Left lobe of liver (tissue), 2 donors: Measurements from ENCODE around the gene OR5H1. TPM values are rescaled to one million over a fixed set of nuclear protein-coding genes. Genes with fewer than 3 reads are reported as not detected.
"Not testable (repeated sequence)": the region's sequence is repeated elsewhere in the genome, so short reads cannot be mapped to it uniquely, and the experiment has no call there.

Source experiments
- ATAC-seq: fragments of 200-7000 bp; cut with Tn5 transposase; one replicate; pipeline ENCODE4 v1.9.1; 2020; ENCODE audit warnings: mild to moderate bottlenecking, moderate library complexity
- DNase-seq: peaks from one replicate; pipeline ENCODE4 v3.0.0-alpha.2; 2020; ENCODE audit warnings: low spot score
- total RNA-seq: library from RNA; stranded (reverse); gene quantifications from one replicate; pipeline ENCODE4 v1.2.1, GENCODE V29; 2021
- donor health status: DM: no; HTN: no; CAD: no; lungs with moderate emphysema.
- donor health status: DM: no; HTN: yes; CAD: no.

The OR5H1 gene
- not detected for total RNA-seq

DNA sequence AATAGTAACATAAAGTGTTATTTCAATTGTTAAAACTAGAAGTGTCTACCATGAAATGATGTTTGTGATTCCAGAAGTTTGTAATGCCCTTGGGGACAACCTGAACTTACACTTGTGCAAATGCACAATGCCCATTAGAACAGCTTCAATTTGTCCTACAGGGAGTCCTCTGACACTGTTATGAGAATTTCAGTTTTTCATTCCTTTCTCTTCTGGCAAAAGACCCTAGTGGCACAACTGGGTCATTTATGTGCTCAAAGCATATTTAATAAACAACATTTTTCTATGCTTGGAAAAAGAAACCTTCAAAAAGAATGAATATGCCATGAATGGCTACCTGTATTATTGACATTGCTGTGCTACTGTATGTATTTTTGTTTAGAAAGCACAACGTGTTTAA lies at the start of gene OR5H1:
TSS of gene OR5H1 (plus strand) at position 301 of the 400 bp plus-strand sequence. CDS start 1,977 bp downstream, outside the sequence.
- no peak for DNase-seq
- ATAC-seq: no peak

DNA sequence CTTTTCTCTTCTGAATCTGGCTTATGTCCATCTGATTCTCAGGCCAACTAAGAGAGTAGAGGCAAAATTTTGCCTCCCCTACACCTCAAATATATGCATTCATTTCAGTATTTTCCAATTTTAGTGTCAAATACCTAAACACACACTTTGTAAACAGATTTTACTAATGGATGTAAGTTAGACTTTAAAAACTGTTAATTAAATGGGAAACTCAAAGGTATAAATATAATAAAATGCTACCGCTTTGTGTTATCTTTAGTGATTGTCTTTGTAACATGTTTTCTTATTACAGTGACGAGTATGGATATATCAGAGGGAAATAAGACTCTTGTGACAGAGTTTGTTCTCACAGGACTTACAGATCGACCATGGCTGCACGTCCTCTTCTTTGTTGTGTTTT lies 43.6 kb upstream of the OR5H1 start, which contains the start of gene OR5AC2:
TSS of gene OR5AC2 (plus strand) at position 301 of the 400 bp plus-strand sequence. CDS start at position 301, 0 bp downstream.
- DNase-seq (no peak), ATAC-seq (no peak)

DNA sequence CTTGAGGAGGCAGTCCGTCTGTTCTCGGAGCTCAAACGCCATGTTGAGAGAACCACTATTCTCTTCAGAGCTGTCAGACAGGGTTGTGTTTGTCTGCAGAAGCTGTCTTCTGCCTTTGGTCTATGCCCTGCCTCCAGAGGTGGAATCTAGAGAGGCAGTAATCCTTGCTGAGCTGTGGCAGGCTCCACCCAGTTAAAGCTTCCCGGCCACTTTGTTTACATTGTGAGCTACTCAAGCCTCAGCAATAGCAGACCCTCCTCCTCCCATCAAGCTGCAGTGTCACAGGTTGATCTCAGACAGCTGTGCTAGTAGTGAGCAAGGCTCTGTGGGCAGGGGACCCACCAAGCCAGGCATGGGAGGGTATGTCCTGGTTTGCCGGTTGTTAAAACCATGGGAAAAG lies 34.6 kb upstream of the OR5H1 start:
- no peak for ATAC-seq

DNA sequence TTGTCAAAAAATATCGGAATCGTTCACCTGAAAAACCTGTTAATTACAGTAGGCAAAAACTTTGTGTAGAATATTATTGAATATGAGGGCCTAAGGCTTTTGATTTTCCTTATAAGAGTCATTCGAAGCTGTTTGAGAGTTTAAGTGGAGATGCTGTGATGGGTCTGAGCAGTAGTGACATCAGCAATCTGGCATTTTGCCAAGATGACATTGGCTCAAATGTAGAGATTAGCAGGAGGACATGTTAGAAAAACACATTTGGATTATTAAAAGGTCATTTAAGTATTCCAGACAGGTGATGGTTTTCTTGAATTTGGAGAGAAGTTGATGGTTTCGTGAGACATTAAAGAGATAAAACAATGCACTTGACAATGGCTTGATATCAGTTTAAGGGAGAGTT lies 30.7 kb upstream of the OR5H1 start:
- DNase-seq (no peak), ATAC-seq (no peak)

More for the DNA sequence above, 34.6 kb upstream of the OR5H1 start:
- DNase-seq: no peak

DNA sequence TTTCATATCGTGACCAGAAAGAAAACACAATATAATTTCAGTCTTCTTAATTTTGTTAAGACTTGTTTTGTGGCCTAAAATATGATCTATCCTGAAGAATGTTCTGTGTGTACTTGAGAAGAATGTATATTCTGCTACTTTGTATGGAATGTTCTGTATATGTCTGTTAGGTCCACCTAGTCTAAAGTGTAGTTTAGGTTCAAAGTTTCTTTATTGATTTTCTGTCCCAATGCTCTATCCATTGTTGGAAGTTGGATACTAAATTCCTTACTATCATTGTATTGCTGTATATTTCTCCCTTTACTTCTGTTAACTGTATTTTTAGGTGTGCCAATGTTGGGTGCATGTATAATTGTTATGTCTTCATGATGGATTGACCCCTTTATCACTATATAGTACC lies 22.4 kb upstream of the OR5H1 start:
- DNase-seq (no peak), ATAC-seq (no peak)

DNA sequence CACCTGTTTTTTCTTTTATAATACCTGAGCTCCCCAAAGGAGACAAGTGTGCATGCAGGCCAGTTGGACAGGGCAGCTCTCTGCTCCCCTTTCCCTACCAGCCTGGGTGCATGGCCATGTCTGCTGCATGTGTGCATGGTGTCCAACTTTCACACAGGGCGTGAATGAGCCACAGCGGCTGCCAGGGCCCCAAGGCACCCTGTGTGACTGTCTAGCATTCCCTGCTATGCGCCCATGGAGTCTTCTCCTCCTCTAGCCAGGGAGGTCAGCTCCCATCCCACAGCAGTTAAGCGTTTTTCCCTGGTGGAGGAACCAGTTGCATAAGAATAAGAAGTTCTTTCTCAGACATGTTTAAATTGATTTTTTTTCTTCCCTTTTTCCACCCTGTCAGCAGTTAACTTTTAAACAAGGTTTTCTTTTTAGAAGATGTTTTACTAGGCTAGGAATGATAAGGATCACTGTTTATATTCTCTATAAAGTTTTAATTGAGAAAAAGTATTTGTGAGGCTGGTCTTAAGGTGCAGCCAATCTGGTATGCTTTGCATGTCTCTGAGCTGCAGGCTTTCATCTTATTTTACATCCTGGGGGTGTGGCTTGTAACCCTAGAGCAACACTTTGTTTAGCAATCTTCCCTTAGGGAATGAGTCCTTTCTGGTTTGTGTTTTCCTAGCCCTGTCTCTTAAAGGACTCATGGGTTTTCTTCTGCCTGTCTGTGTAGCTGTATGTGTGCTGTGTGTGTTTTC lies 20.5 kb upstream of the OR5H1 start:
- no peak for ATAC-seq
- no peak for DNase-seq

DNA sequence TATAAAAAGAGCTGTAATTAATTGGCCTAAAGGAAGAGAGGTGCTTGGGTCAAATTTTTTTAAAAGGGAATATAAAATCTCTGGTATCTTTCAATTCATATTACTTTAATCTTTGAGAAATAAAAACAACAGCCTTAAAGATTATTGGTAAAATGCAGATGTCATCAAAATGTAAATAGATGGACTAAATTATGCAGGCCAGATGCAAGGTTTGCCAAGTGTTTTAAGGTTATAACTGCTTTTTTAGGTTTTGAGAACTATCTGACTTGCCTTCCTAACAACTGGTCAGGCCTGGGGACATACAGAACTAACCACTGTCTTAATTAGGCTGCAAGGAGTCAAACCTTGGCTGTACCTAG lies 20.0 kb upstream of the OR5H1 start:
- ATAC-seq: no peak
- DNase-seq: no peak

DNA sequence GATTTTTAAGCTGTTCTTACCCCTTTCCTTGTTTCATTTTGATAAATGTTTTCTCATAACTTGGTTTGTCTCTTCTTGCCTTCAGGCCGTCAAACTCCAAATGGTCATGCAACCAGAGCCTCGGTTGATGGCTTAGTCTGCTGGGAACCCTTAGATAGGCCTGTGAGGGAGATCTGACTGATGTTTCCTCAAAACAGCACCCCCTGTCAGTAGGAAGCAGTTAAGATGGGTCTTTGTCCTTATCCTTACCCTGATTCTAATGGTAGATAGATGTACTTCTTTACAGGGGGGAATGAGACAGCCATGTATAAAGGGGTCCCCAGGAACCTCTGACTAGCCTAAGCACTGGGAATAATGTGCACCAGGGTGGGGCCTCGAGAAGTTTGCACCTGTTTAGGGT lies 16.3 kb upstream of the OR5H1 start:
- no peak for ATAC-seq

DNA sequence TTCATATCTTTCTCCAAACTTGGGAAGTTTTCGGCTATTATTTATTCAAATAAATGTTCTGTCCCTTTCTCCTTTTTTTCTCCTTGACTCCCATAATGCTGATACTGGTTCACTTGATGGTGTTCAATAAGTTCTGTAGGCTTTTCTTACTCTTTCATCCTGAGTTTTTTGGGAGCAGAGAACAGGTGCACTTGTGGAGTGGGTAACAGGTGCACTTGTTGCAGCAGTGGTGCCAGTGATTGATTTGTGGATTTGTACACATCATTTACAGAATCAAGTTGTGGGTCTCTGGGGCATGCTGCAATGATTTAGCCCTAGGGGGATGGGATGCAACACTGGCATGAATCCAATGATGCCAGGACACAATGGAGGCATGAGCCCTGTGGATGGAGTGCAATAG lies 14.8 kb upstream of the OR5H1 start:
- DNase-seq: no peak
- ATAC-seq: no peak

More for the DNA sequence above, 16.3 kb upstream of the OR5H1 start:
- no peak for DNase-seq

DNA sequence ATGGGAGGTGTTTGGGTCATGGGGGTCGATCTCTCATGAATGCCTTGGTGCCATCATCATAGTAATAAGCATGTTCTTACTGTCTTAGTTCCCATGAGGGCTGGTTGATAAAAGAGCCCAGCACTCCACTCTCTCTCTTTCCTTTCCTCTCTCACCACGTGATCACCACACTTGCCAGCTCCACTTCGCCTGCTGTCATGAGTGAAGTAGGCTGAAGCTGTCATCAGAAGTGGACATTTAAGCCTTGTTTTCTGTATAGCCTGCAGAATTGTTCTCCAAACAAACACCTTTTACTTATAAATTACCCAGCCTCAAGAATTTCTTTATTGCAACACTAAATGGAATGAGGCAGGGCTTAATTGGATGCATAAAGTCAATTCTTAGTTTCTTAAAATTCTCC lies 6.1 kb downstream of the OR5H1 start:
- no peak for DNase-seq

DNA sequence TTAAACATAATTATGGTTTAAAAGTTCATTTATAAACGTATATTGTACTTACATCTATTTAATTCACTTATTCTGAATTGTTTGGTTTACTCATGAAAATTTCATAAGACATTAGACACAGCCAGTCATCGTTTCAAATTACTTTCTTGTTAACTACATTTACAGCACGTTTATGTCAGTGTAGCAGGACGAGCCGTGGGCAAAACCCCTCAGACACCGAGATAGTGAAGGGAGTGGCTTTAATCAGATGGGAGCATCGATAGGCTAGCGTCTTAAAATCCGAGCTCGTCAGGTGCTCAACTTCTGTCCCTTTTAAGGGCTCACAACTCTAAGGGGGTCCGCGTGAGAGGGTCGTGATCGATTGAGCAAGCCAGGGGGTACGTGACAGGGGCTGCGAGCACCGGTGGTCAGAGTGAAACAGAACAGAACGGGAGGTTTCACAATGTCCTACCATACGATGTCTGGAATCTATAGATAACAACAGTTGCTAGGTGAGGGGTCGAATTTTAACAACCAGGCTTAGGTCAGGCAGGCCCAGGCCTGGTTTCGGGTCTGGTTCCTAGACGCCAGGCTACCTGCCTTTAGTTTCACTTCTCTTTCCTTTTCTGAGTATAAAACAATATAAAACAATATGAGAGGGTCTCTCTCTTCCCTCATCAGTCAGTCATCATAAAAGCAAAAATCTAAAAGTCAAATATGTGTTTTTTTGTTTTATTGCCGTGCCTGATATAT lies 7.5 kb downstream of the OR5H1 start:
- DNase-seq, ATAC-seq: not testable (repeated sequence)

More for the DNA sequence above, 6.1 kb downstream of the OR5H1 start:
- ATAC-seq: no peak

DNA sequence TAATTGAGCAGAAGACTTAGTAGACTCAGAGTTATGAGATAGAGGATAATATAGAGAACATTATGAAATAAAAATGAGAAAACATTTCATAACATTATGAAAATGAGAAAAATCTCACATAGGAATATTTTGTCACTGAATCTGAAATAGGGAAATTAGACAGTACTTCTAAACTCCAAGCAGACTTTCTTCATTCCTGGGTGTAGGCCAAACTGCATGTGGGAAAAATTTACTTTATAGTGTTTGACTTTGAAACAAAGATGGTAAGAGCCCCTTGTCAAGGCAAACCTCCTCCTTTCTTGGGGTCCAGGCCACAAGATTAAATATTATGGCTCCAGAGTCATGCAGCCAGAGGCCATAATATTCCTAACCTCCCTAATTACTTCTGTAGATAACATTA lies 10.0 kb downstream of the OR5H1 start:
- DNase-seq (no peak), ATAC-seq (no peak)

DNA sequence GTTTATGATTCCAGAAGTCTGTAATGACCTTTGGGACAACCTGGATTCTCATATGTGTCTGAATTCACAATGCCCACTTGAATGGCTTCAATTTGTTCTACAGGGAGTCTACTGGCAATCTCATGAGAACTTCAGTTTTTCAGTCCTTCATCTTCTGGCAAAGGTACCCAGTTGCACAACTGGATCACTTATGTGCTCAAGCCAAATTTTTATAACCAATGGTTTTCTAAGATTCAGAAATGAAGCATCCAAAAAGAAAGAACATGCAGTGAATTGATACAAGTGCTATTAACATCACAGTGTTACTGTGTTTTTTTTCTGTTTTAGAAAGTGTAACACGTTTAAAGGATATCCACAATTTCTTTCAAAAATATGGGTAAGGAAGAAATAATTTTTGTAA lies 16.7 kb downstream of the OR5H1 start, which contains the start of gene OR5H14:
TSS of gene OR5H14 (plus strand) at position 301 of the 400 bp plus-strand sequence. CDS start 1,907 bp downstream, outside the sequence.
- no peak for ATAC-seq

DNA sequence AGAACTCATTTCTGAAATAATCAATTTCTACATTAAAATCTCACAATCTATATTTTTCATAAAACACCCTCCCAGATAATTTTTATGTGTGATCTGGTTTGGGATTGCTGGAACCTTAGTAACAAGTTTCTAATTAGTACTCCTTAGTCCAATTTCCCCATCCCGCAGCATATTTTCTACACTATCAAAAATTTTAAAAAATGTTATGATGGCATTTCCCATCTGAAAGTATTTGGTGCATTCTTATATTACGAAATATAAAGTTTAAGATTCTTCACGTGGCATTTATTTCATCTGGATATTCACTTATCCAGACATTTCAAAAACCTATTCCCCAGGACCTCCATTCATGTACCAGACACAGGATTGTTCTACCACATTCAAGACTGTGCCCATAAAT lies 18.2 kb downstream of the OR5H1 start:
- ATAC-seq (no peak), DNase-seq (no peak)

More for the DNA sequence above, 16.7 kb downstream of the OR5H1 start, which contains the start of gene OR5H14:
- DNase-seq: no peak

DNA sequence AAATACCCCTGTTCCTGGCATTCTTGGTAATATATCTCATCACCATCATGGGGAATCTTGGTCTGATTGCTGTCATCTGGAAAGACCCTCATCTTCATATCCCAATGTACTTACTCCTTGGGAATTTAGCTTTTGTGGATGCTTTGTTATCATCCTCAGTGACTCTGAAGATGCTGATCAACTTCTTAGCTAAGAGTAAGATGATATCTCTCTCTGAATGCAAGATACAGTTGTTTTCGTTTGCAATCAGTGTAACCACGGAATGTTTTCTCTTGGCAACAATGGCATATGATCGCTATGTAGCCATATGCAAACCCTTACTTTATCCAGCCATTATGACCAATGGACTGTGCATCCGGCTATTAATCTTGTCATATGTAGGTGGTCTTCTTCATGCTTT lies 18.9 kb downstream of the OR5H1 start:
- not testable (repeated sequence) for ATAC-seq, DNase-seq

DNA sequence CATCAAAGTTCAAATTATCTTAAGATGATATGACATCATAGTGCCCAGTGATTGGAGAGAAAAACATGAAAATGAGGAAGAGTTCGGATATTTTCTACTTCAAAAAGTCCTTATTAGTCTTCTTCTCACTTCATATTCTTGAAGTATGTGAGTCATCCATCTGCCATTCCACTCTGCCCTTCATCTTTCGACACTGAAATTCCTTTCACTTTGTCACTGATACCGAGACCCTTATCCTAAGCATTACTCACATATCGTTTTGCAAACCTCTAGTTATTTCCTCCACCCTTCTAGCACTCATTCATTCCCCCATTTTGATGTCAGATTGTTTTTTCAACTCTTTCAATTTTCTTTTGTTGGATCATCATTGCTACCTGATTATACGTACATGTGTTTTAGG lies 20.7 kb downstream of the OR5H1 start:
- ATAC-seq: no peak
- no peak for DNase-seq

DNA sequence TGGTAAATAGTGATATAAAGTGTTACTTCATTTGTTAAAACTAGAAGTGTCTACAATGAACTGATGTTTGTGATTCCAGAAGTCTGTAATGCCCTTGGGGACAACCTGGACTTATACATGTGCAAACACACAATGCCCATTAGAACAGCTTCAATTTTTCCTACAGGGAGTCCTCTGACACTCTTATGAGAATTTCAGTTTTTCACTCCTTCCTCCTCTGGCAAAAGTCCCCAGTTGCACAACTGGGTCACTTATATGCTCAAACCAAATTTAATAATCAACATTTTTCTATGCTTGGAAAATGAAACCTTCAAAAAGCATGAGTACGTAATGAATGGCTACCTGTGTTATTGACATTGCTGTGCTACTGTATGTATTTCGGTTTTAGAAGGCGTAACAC lies 35.9 kb downstream of the OR5H1 start, which contains the start of gene OR5H15:
TSS of gene OR5H15 (plus strand) at position 301 of the 400 bp plus-strand sequence. CDS start 2,004 bp downstream, outside the sequence.
- ATAC-seq: no peak

DNA sequence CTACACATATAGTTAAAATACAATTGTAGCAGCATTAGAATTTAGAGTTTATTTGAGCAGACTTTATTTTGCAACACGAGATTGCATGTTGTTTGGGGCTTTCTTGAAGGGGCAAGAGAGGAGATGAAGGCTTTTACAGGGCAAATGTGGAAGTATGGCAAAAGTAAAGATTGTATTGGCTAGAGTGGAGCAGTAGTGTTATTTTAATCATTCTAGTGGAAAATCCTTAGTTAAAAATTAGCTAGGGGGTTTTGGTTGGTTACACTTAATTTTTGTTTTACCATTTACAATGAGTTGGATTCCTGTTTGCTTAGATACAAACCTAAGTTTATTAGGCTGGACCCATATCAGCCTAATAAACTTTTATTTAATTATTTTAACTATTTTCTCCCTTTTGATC lies 40.5 kb downstream of the OR5H1 start:
- ATAC-seq (no peak), DNase-seq (no peak)

More for the DNA sequence above, 35.9 kb downstream of the OR5H1 start, which contains the start of gene OR5H15:
- DNase-seq: no peak

DNA sequence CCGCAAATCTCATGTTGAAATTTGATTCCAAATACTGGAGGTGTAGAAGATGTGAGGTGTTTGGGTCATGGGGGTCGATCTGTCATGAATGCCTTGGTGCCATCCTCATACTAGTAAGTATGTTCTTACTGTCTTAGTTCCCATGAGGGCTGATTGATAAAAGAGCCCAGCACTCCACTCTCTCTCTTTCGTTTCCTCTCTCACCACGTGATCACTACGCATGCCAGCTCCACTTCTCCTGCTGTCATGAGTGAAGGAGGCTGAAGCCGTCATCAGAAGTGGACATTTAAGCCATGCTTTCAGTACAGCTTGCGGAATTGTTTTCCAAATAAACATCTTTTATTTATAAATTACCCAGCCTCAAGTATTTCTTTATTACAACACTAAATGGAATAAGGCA lies 42.1 kb downstream of the OR5H1 start:
- ATAC-seq: no peak
- no peak for DNase-seq

DNA sequence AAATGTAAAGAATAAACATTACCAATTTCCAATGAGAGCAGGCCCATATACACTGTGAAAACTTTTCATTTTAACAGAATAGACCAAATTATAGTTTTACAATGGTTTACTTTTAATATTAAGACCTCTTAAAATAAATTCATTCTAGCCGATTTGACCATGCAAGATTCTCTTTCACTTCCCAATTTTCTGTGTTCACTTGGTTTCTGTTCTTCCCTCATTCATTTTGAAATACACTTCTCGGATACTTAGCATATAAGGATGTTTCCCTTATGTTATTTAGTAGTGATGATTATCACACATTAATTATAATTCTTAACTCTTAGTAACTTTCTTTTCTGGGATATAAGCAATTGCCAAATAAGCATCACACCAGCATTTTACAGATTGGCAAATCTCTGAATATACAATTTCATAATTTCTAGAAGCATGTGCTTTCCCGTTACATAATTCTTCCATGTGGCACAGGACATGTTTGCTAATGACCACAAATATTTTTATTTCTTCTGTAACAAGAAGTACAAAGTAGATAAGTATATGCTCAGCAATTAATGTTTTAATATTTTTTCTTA lies 49.9 kb downstream of the OR5H1 start:
- DNase-seq (no peak), ATAC-seq (no peak)

DNA sequence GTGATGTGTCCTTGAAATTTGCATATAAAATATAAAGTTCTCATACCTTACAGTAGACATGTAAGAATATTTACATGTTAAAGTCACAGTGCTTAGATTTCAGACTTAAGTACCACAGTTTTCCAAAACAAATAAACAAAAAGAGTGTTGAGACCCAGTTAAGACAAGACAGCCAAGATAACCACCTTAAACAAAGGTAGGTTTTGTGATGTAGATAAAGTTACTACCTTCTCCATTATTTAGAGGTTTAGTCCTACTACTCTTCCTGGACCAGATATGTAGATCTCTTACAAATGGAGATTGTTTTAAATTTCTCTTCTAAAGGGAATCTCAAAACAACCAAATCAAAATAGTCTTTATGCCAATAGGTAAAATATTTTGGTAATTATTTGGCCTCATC lies 51.7 kb downstream of the OR5H1 start:
- no peak for DNase-seq
- ATAC-seq: no peak
